ENCODE results near the gene FGFR1OP2. TPM values are rescaled to one million over a fixed set of nuclear protein-coding genes. Genes with fewer than 3 reads are reported as not detected.

The FGFR1OP2 gene
- total and polyA plus RNA-seq, 2 of the 8 experiments (the other 6 are each of a cell fraction or from before 2014, with no cell fraction given) = 8.8 to 34.4 TPM

GRCh38 chr12:26978801-26979200 is 40.5 kb downstream of the FGFR1OP2 start:
- Histone ChIP-seq H3K9me3 (ENCODE audit: insufficient read depth in 2 of 2, low read depth in 1 of 2, low read length in 1 of 2) (no peaks in the 10 kb centered on the region), H3K4me3 (ENCODE audit: extremely low read depth in 1 of 4, insufficient read depth in 2 of 4, low read depth in 3 of 4, low read length in 4 of 4) (no peak overlapping the region), H3K23ac (ENCODE audit: insufficient read length) (no peak overlapping the region), H2BK15ac (ENCODE audit: low read length) (no peak overlapping the region), H4K5ac (ENCODE audit: insufficient read length, low read depth, low read length) (no peak overlapping the region), H3K56ac (replicated peaks; ENCODE audit: insufficient read length, low read depth, low read length) (no peak overlapping the region), H3K27ac (ENCODE audit: low read depth, low read length) (no peak overlapping the region), H2BK120ac (replicated peaks; ENCODE audit: low read depth, low read length) (no peak overlapping the region), H3K36me3 (ENCODE audit: control insufficient read depth in 2 of 4, insufficient read depth in 4 of 4, low read length in 3 of 4) (peaks cover 3 to 25% (median 11%) of the 10 kb centered on the region in 4 experiments; a peak in 6 of 8 replicates), H2AFZ (ENCODE audit: low read length) (no peak overlapping the region), H3K4me1 (replicated peaks in 1 of 4; ENCODE audit: control insufficient read depth in 3 of 4, insufficient read depth in 4 of 4, low read length in 3 of 4) (no peaks in the 10 kb centered on the region), H3K79me2 (ENCODE audit: control insufficient read depth in 1 of 2, insufficient read depth in 2 of 2, low read length in 2 of 2) (no peaks in the 10 kb centered on the region), H3K79me1 (ENCODE audit: low read depth, low read length) (no peaks in the 10 kb centered on the region), H3K18ac (ENCODE audit: extremely low read depth, low read length) (no peak overlapping the region), H3K4ac (replicated peaks; ENCODE audit: insufficient read length, low read depth, low read length) (no peak overlapping the region), H2BK20ac (ENCODE audit: low read length) (no peak overlapping the region), H3K9ac (replicated peaks in 1 of 4; ENCODE audit: extremely low read depth in 1 of 4, low read depth in 3 of 4, low read length in 3 of 4) (no peak overlapping the region), H3K4me2 (ENCODE audit: insufficient read depth in 1 of 2, low read depth in 2 of 2, low read length in 2 of 2) (no peak overlapping the region), H4K20me1 (replicated peaks in 1 of 2; ENCODE audit: control insufficient read depth in 1 of 2, insufficient read depth in 2 of 2, low read length in 2 of 2) (no peaks in the 10 kb centered on the region), H3K14ac (ENCODE audit: insufficient read length) (no peak overlapping the region), H3K27me3 (replicated peaks in 1 of 4; ENCODE audit: control insufficient read depth in 3 of 4, extremely low read depth in 1 of 4, insufficient read depth in 3 of 4, low read length in 3 of 4) (no peaks in the 10 kb centered on the region), H2BK5ac (ENCODE audit: low read depth, low read length) (no peak overlapping the region), H2AK5ac (ENCODE audit: low read depth, low read length) (no peak overlapping the region), H4K91ac (replicated peaks; ENCODE audit: insufficient read length, low read length) (no peak overlapping the region), H2BK12ac (ENCODE audit: low read depth, low read length) (no peak overlapping the region), H4K8ac (ENCODE audit: extremely low read depth, insufficient read depth, low read length) (no peak overlapping the region), H3K23me2 (ENCODE audit: low read depth, low read length) (no peaks in the 10 kb centered on the region)
- ChIA-PET POLR2A (ENCODE audit: partially characterized antibody) (interaction anchor here (1.0 to 1.4 kb wide), 2 partner anchors 15 kb away, joined by 3 read pairs; no protein-coding TSS in a partner anchor), CTCF (ENCODE audit: partially characterized antibody) (no interaction called here)
- no peak for TF ChIP-seq RFX5 (IDR thresholded peaks at IDR 0.05; ENCODE audit: borderline replicate concordance, low read depth, low read length)
- TF ChIP-seq SIN3A (conservative IDR thresholded peaks at IDR 0.05 in 1 of 2, IDR thresholded peaks at IDR 0.05 in 1 of 2; ENCODE audit: low read depth in 1 of 2, low read length in 2 of 2) = no peak
- TF ChIP-seq NANOG (IDR thresholded peaks at IDR 0.05; ENCODE audit: insufficient read depth, low read depth, low read length, poor library complexity, severe bottlenecking) = no peak
- DNase-seq (ENCODE audit: low read depth in 1 of 2, low spot score in 2 of 2) (no peak), FAIRE-seq (no peak)
- 91% methylated on average over 1 of the region's 1 CpG; no CpG with 5 or more reads in 1 of the 2 experiments for WGBS, 2 experiments (ENCODE audit: extremely low coverage in 1 of 2, insufficient coverage in 1 of 2, insufficient read length in 1 of 2, insufficient replicate concordance in 2 of 2, low coverage in 1 of 2, low lambda C conversion rate in 2 of 2, missing lambda C conversion rate in 1 of 2)
